IPS-18a (cell line): ENCODE results near the gene RNF152.

ENCODE experiments used
- H3K27ac ChIP-seq: one replicate; pipeline ENCODE4 v1.5.1; 2013; ENCODE audit warnings: low read length
- H3K27me3 ChIP-seq: one replicate; pipeline ENCODE4 v1.6.1; 2013; ENCODE audit warnings: mild to moderate bottlenecking, low read length; ENCODE audit not compliant: control insufficient read depth, insufficient read depth
- H3K36me3 ChIP-seq: one replicate; pipeline ENCODE4 v1.6.1; 2013; ENCODE audit warnings: low read depth, low read length; ENCODE audit not compliant: control insufficient read depth
- H3K4me1 ChIP-seq: one replicate; pipeline ENCODE4 v1.6.1; 2013; ENCODE audit warnings: low read depth, low read length; ENCODE audit not compliant: control insufficient read depth
- H3K4me3 ChIP-seq: one replicate; pipeline ENCODE4 v1.5.1; 2013; ENCODE audit warnings: low read length
- H3K9ac ChIP-seq: one replicate; pipeline ENCODE4 v1.6.1; 2013; ENCODE audit warnings: mild to moderate bottlenecking, low read length, moderate library complexity
- H3K9me3 ChIP-seq: one replicate; pipeline ENCODE4 v1.6.1; 2013; ENCODE audit warnings: low read depth, low read length; ENCODE audit not compliant: control insufficient read depth

Gene RNF152

GRCh38 chr18:61893309-61893970 lies 633 bp upstream of the RNF152 start:
- H3K9ac ChIP-seq = peak overlapping the region; percentile 56
- H3K27me3 ChIP-seq = peaks cover 52% of the 10 kb centered on the region
- no peak overlapping the region for H3K27ac ChIP-seq
- peaks cover 17% of the 10 kb centered on the region for H3K4me1 ChIP-seq
- H3K36me3 ChIP-seq = no peaks in the 10 kb centered on the region
- H3K4me3 ChIP-seq = peak overlapping the region; percentile 82
- no peaks in the 10 kb centered on the region for H3K9me3 ChIP-seq

- Histone ChIP-seq H3K36me3 (no peaks in the 10 kb centered on the region), H3K4me3 (no peak overlapping the region), H3K9ac (no peak overlapping the region), H3K27ac (no peak overlapping the region), H3K4me1 (peaks cover 17% of the 10 kb centered on the region), H3K27me3 (peaks cover 52% of the 10 kb centered on the region), H3K9me3 (no peaks in the 10 kb centered on the region)
These were observed 913 bp downstream of the RNF152 start for GRCh38 chr18:61891894-61892293.

DNA sequence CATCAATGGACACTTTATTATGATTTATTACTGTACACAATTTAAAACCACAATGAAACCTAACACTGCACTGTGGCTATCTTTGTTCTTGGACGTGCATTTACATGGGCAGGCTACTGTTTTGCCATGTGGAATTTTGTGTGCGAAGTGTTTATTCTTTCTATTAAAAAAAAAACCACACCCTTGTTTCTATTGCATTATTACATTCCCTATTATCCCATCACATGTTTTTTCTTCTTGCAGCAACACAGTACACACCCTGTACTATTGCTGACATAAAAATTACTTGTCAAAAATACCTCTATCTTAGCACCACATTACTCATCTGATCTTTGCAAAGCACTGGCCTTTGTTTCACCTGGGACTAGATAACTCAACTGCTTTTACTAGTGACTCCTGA lies 1.5 kb downstream of the RNF152 start:
- Histone ChIP-seq H3K9ac (no peak overlapping the region), H3K36me3 (no peaks in the 10 kb centered on the region), H3K4me3 (no peak overlapping the region), H3K27ac (no peak overlapping the region), H3K27me3 (peaks cover 48% of the 10 kb centered on the region), H3K4me1 (peaks cover 17% of the 10 kb centered on the region), H3K9me3 (no peaks in the 10 kb centered on the region)

DNA sequence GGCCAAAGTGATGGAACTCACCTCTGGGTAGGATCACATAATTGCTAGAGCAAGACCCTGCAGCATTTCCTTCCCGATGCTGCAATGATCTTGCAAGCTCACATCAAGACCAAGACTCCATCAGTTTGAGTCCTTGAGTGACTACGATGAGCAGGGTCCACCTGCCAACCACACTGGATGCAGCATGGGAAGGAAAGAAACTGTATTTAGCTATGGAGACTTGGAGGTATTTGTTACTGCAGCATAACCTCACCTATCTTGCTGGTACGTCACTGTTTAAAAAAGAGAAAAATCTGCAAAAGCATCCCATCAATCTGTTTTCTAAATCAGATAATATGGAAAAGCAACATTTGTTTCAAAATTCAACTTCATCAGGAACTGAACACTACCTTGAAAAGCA lies 2.5 kb downstream of the RNF152 start:
- H3K36me3 ChIP-seq = no peaks in the 10 kb centered on the region
- no peak overlapping the region for H3K4me3 ChIP-seq
- H3K4me1 ChIP-seq = peaks cover 17% of the 10 kb centered on the region
- no peak overlapping the region for H3K9ac ChIP-seq
- H3K27ac ChIP-seq = no peak overlapping the region
- H3K9me3 ChIP-seq = no peaks in the 10 kb centered on the region
- peaks cover 40% of the 10 kb centered on the region for H3K27me3 ChIP-seq

DNA sequence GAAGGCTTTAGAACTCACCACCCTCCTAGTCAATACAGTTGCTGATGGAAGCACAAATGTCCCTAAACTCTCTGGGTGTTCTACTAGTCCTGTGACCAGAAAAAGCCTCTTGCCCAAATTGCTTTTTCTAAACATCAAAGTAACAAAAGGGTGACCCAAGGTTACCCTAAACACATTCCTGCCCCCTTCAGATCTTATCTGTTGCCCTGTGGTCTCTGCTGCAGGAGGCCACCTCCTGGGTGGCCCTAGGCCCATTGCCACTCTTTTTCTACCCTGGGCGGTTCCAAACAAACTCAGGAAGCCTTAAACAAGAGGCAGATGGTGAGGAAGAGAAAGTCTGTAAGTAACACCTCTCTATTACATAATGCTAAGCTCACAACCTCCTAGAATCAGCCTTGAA lies 3.3 kb downstream of the RNF152 start:
- Histone ChIP-seq H3K4me3 (no peak overlapping the region), H3K4me1 (peaks cover 13% of the 10 kb centered on the region), H3K36me3 (no peaks in the 10 kb centered on the region), H3K27me3 (peaks cover 32% of the 10 kb centered on the region), H3K9ac (no peak overlapping the region), H3K9me3 (no peaks in the 10 kb centered on the region), H3K27ac (no peak overlapping the region)

- no peak overlapping the region for H3K4me3 ChIP-seq
- no peaks in the 10 kb centered on the region for H3K36me3 ChIP-seq
- peaks cover 13% of the 10 kb centered on the region for H3K4me1 ChIP-seq
- no peaks in the 10 kb centered on the region for H3K9me3 ChIP-seq
- H3K9ac ChIP-seq = no peak overlapping the region
- H3K27me3 ChIP-seq = peaks cover 29% of the 10 kb centered on the region
- no peak overlapping the region for H3K27ac ChIP-seq
These were observed 4.2 kb downstream of the RNF152 start for GRCh38 chr18:61888622-61889021.

GRCh38 chr18:61887838-61888237 lies 5.0 kb downstream of the RNF152 start:
- Histone ChIP-seq H3K4me3 (no peak overlapping the region), H3K4me1 (peaks cover 13% of the 10 kb centered on the region), H3K36me3 (no peaks in the 10 kb centered on the region), H3K27ac (no peak overlapping the region), H3K9ac (no peak overlapping the region), H3K27me3 (peaks cover 21% of the 10 kb centered on the region), H3K9me3 (no peaks in the 10 kb centered on the region)

GRCh38 chr18:61883547-61883946 lies 9.3 kb downstream of the RNF152 start:
- Histone ChIP-seq H3K4me3 (no peak overlapping the region), H3K9ac (no peak overlapping the region), H3K36me3 (no peaks in the 10 kb centered on the region), H3K27me3 (no peaks in the 10 kb centered on the region), H3K4me1 (no peaks in the 10 kb centered on the region), H3K9me3 (no peaks in the 10 kb centered on the region), H3K27ac (no peak overlapping the region)

DNA sequence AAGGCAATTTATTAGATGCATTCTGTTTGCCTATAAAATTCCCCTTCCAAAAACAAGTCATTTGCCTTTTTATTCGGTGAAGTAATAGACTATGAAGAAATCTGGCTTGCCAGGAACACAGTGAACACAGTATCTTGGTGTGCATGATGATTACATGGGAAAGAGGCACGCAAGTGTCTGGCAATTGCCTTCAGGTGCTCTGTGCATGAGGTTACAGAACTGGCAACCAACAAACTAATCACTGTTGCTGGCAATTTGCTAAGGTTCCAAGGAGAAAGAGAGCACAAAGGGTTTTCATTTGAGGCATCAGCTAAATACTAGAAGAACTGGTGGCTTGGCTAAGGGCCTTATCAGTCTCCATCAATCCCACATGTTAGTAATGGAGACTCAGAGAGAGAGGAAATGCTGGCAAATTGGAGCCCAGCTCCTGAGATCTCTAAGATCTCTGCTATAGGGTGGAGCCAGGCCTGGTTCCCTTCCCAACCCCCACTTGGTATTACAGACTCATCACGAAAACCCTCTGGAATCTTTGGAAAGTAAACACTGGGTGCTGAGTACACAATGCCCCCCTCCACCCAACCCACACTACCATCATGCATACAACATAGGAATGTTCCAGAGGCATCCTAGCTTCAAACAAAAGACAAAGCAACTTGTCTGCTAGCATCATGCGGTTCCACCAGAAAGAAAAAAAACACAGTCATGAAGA lies 10.4 kb downstream of the RNF152 start:
- Histone ChIP-seq H3K36me3 (no peaks in the 10 kb centered on the region), H3K9ac (no peak overlapping the region), H3K4me3 (no peak overlapping the region), H3K9me3 (no peaks in the 10 kb centered on the region), H3K27ac (no peak overlapping the region), H3K4me1 (no peaks in the 10 kb centered on the region), H3K27me3 (no peaks in the 10 kb centered on the region)

- H3K9me3 ChIP-seq = no peaks in the 10 kb centered on the region
- no peak overlapping the region for H3K27ac ChIP-seq
- no peaks in the 10 kb centered on the region for H3K27me3 ChIP-seq
- H3K4me1 ChIP-seq = no peaks in the 10 kb centered on the region
- H3K4me3 ChIP-seq = no peak overlapping the region
- no peak overlapping the region for H3K9ac ChIP-seq
- no peaks in the 10 kb centered on the region for H3K36me3 ChIP-seq
These were observed 15.9 kb downstream of the RNF152 start for GRCh38 chr18:61876899-61877298.

GRCh38 chr18:61870151-61870550 lies 22.7 kb downstream of the RNF152 start:
- no peaks in the 10 kb centered on the region for H3K36me3 ChIP-seq
- H3K27me3 ChIP-seq = no peaks in the 10 kb centered on the region
- H3K9me3 ChIP-seq = no peaks in the 10 kb centered on the region
- no peak overlapping the region for H3K4me3 ChIP-seq
- no peak overlapping the region for H3K27ac ChIP-seq
- H3K9ac ChIP-seq = no peak overlapping the region
- peaks cover 4% of the 10 kb centered on the region for H3K4me1 ChIP-seq

DNA sequence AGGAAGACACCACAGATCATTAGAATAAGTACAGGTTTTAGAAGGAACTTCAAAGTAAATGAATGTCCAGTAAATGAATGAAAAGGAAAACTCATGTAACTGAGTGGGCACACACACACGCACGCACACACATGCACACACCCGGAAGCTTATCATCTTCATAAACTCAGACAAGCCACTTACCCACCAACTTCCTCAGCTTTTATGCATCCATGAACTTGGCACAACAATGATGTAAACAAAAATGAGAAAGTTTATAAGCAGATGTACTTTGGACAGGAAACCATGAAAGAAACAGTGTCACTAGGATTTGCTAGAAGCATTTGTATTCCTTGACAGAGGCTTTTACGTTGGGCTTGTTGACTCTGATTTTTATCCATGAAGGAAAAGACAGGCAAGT lies 23.2 kb downstream of the RNF152 start:
- no peaks in the 10 kb centered on the region for H3K9me3 ChIP-seq
- H3K27me3 ChIP-seq = no peaks in the 10 kb centered on the region
- no peaks in the 10 kb centered on the region for H3K36me3 ChIP-seq
- no peak overlapping the region for H3K27ac ChIP-seq
- H3K9ac ChIP-seq = no peak overlapping the region
- no peak overlapping the region for H3K4me3 ChIP-seq
- peaks cover 4% of the 10 kb centered on the region for H3K4me1 ChIP-seq
